ENCODE data around the gene PCK1.
"Not testable (repeated sequence)": the region's sequence is repeated elsewhere in the genome, so short reads cannot be mapped to it uniquely, and the experiment has no call there.

Gene PCK1

DNA sequence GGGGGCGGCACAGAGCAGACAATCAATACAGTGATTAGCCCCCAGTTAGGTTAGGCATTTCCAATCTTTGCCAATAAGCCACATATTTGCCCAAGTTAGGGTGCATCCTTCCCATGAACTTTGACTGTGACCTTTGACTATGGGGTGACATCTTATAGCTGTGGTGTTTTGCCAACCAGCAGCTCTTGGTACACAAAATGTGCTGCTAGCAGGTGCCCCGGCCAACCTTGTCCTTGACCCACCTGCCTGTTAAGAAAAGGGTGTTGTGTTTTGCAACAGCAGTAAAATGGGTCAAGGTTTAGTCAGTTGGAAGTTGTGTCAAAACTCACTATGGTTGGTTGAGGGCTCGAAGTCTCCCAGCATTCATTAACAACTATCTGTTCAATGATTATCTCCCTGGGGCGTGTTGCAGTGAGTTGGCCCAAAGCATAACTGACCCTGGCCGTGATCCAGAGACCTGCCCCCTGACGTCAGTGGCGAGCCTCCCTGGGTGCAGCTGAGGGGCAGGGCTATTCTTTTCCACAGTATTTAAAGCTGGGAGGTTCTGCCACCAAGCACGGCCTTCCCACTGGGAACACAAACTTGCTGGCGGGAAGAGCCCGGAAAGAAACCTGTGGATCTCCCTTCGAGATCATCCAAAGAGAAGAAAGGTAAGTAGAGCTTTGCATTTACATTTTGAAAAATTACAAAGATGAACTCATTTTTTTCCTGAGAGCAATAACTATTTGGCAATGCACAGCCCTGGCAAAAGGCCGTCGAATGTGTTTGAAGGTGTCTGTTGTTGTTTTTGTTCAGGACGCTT is at the start of gene PCK1:
TSS of gene PCK1 (plus strand) at position 557 of the 802 bp plus-strand sequence. CDS start 302 bp downstream, outside the sequence.
- H3K9me3 Mint-ChIP-seq, result no peaks in the 10 kb centered on the region
- H3K4me3 Mint-ChIP-seq, result no peak within 1 kb of the TSS
- ATAC-seq (ENCODE audit: low read depth), result no peak
- DNase-seq (ENCODE audit: low spot score in 2 of 2), result no peak
- no peak within 1 kb of the TSS for H3K27ac Mint-ChIP-seq
- H3K36me3 Mint-ChIP-seq, result no peaks in the 10 kb centered on the region
- peaks cover 21% of the 10 kb centered on the region for H3K27me3 Mint-ChIP-seq
- H3K4me1 Mint-ChIP-seq, result peaks cover 3% of the 10 kb centered on the region

DNA sequence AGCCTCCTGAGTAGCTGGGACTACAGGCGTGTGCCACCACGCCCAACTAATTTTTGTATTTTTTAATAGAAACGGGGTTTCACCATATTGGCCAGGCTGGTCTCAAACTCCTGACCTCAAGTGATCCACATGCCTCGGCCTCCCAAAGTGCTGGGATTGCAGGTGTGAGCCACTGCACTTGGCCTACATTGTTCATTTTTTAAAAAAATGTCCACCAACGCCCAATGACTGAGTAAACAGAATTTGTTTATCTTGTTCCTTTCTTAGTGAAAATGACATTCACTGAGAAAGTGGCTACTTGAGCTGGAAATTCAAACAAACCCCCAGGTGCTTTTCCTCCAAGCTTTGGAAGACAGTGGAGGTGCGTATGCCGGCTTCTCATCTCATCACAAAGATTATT is 49.2 kb upstream of the PCK1 start:
- H3K4me1 Mint-ChIP-seq; ATAC-seq (ENCODE audit: low read depth); H3K9me3 Mint-ChIP-seq; H3K27me3 Mint-ChIP-seq; H3K27ac Mint-ChIP-seq; DNase-seq (ENCODE audit: low spot score in 2 of 2); H3K36me3 Mint-ChIP-seq; H3K4me3 Mint-ChIP-seq: not testable (repeated sequence)

DNA sequence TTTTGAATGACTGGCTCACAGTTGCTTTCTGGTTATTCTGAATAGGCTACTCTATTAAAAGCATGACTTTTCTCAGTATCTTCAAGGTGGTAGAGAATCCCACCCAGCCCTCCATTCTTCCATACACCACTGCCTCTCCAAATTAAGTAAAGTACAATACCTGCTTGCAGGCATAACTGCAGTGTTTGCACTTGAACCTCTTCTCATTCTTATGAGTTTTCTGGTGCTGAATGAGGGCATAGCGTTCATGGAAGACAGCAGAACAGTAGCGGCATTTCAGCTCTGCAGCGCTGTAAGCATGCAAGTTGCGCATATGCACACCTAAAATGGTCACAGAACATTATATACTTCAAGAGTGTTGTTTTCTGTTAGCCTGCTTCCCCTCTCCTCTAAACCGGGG is 48.5 kb upstream of the PCK1 start:
- no peaks in the 10 kb centered on the region for H3K36me3 Mint-ChIP-seq
- DNase-seq (ENCODE audit: low spot score in 2 of 2), result no peak
- ATAC-seq (ENCODE audit: low read depth), result no peak
- no peaks in the 10 kb centered on the region for H3K4me1 Mint-ChIP-seq
- H3K9me3 Mint-ChIP-seq, result no peaks in the 10 kb centered on the region
- no peak overlapping the region for H3K4me3 Mint-ChIP-seq
- peaks cover 2% of the 10 kb centered on the region for H3K27me3 Mint-ChIP-seq
- H3K27ac Mint-ChIP-seq, result no peak overlapping the region

DNA sequence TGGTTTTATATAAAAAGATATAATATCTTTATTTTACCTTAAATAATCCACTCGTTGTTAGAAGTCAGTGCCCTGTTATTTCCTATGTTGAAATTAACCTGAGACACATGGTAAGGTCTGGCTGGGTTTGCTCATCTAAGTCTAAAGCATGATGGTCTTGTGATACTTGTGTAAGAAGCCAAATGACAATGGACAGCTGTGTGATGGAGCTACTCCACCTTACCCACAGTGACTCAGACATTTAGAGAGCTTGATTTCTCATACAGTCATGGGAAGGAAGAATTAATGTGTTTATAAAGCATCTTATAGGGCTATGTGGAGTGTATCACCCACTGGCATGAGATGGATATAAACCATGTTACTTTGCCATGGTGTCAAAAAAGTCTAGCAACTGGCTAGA is 47.7 kb upstream of the PCK1 start:
- no peak for DNase-seq (ENCODE audit: low spot score in 2 of 2)

DNA sequence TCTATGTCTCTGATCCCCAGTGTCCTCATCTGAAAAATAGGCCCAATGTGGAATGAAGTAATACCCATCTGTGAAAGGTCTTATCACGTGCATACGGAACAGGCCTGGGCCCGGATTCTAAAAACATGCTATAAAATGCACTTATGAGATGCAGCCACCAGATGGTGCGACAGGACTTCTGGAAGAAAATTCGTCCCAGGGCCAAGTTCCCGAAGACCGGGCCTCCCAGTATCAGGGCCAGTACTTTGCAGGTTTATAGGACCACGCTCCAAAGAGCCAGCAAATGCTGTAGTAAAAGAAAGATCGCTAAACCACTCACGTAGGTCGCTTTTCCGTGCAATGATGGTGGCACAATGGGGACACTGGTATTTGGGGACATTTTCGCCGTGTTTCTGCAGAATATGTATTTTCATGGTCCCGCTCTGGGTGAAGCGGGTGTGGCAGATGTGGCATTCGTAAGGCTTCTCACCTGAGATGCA is 46.6 kb upstream of the PCK1 start:
- no peak for DNase-seq (ENCODE audit: low spot score in 2 of 2)
- H3K27me3 Mint-ChIP-seq, result peaks cover 2% of the 10 kb centered on the region
- no peak overlapping the region for H3K4me3 Mint-ChIP-seq
- no peaks in the 10 kb centered on the region for H3K9me3 Mint-ChIP-seq
- H3K36me3 Mint-ChIP-seq, result no peaks in the 10 kb centered on the region
- H3K27ac Mint-ChIP-seq, result no peak overlapping the region
- no peaks in the 10 kb centered on the region for H3K4me1 Mint-ChIP-seq
- no peak for ATAC-seq (ENCODE audit: low read depth)

More for the DNA sequence above, 47.7 kb upstream of the PCK1 start:
- H3K4me1 Mint-ChIP-seq, result no peaks in the 10 kb centered on the region
- H3K27ac Mint-ChIP-seq, result no peak overlapping the region
- H3K27me3 Mint-ChIP-seq, result peaks cover 2% of the 10 kb centered on the region
- ATAC-seq (ENCODE audit: low read depth), result no peak
- H3K36me3 Mint-ChIP-seq, result no peaks in the 10 kb centered on the region
- no peaks in the 10 kb centered on the region for H3K9me3 Mint-ChIP-seq
- no peak overlapping the region for H3K4me3 Mint-ChIP-seq

DNA sequence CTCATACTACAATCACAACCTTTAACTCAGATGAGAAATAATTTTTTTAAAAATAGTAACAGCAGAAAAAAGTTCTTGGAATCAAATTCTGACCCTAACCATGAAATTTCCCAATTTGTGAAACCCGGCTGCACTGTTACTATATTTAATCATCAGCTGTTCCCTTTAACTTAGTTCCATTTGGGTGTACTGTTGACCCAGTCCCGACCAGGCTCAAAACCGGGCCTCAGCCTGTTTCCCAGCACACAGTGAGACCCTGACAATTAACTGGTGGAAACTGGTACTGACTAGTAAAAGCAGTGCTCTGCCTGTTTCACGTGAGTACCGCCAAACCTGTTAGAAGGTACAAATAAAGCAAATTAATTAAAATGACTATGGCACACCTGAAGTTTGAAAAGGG is 43.0 kb upstream of the PCK1 start:
- no peak overlapping the region for H3K4me3 Mint-ChIP-seq
- H3K9me3 Mint-ChIP-seq, result no peaks in the 10 kb centered on the region
- H3K4me1 Mint-ChIP-seq, result peaks cover 6% of the 10 kb centered on the region
- DNase-seq (ENCODE audit: low spot score in 2 of 2), result no peak
- H3K27ac Mint-ChIP-seq, result no peak overlapping the region
- ATAC-seq (ENCODE audit: low read depth), result no peak
- H3K36me3 Mint-ChIP-seq, result no peaks in the 10 kb centered on the region
- peaks cover 2% of the 10 kb centered on the region for H3K27me3 Mint-ChIP-seq

DNA sequence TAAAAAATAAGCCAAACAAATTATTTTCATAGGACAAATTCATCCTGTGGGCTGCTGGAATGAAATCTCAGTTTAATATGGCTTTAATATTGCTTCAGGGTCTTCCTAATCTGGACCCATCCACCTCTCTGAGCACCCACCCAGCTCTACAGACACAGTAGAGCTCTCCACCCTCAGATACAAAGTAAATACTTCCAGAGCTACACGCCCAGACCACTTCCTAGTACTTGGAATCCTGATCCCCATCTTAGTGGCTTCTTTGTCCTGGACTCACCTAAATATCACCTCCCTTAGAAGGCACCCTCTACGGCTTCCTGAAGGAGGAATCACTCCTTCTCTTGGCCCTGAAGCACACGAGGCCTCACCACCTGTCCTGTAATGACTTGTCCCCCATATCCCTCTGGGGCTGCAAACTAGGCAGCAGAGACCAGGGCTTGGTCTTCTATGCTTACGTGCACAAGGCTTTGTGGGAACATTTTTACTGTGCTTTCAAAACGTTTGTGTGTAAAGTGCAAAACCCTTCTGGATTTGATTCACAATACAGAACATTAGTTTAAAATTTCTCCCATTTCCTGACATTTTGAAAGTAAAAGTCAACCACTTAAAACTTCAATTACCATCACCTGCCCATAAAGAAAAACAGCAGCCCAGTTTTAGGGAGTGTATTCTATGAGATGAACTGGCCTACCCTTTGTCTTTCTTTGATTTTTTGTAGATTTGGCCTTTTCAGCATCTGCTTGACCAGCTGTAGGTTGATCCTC is 38.4 kb upstream of the PCK1 start:
- Mint-ChIP-seq H3K4me3 (no peak overlapping the region), H3K27me3 (peaks cover 5% of the 10 kb centered on the region), H3K9me3 (no peaks in the 10 kb centered on the region), H3K27ac (no peak overlapping the region), H3K36me3 (no peaks in the 10 kb centered on the region), H3K4me1 (peaks cover 9% of the 10 kb centered on the region)
- ATAC-seq (ENCODE audit: low read depth) (no peak), DNase-seq (ENCODE audit: low spot score in 2 of 2) (no peak)

DNA sequence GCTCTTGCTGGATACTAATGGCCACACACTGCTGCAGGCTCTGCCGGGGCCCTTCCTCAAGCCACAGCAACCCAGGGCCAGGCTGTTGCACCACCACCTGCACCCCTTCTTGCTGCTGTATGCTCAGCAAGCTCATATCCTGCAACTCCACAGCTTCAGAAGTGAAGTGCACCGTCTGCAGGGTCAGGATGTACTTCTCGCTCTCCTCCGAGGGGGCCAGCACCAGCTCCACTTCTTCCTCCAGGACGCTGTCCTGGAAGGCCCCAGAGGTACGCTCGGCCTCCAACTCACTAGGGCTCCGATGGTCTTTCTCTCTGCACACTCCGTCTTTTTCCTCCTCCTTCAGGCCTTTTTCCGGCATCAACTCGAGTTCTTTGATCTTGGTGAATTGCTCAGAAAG is 37.1 kb upstream of the PCK1 start:
- Mint-ChIP-seq H3K27ac (no peak overlapping the region), H3K36me3 (no peaks in the 10 kb centered on the region), H3K9me3 (no peaks in the 10 kb centered on the region), H3K4me3 (no peak overlapping the region), H3K4me1 (peaks cover 9% of the 10 kb centered on the region), H3K27me3 (peaks cover 5% of the 10 kb centered on the region)
- DNase-seq (ENCODE audit: low spot score in 2 of 2), result no peak
- no peak for ATAC-seq (ENCODE audit: low read depth)

DNA sequence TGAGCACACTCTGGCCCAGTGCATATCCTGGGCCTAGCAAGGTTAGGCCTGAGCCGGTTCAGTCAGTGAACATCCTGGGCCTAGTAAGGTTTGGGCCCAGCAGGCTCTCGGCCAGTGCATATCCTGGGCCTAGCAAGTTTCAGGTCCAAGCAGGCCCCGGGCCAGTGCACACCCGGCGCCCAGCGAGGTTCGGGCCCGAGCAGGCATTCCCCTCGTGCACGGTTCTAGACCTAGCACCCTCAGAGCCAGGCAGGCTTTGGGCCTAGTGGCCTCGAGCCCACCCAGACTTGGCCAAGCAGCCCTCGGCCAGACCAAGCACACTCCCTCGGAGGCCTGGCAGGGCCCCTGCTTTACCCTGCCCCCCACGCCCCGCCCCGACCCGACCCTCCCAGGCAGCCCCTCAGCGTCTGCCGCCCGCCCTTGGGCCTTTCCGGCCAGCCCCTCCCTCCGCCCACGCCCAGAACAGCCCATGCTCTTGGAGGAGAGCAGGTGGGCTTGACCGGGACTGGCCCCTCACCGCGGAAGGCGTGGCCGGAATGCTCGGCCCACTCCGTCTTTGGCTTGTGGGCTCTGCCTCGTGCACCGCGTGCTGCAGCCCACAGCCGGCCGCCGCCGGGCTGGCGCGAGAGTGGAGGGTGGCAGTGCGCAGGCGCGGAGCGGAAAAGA is 36.3 kb upstream of the PCK1 start, which contains the start of gene CTCFL:
TSS of gene CTCFL (minus strand) at position 630 of the 666 bp plus-strand sequence. CDS start 935 bp downstream, outside the sequence.
- H3K27me3 Mint-ChIP-seq, result peaks cover 5% of the 10 kb centered on the region
- ATAC-seq (ENCODE audit: low read depth) (no peak), DNase-seq (ENCODE audit: low spot score in 2 of 2) (no peak)
- no peaks in the 10 kb centered on the region for H3K36me3 Mint-ChIP-seq
- no peaks in the 10 kb centered on the region for H3K9me3 Mint-ChIP-seq
- peaks cover 9% of the 10 kb centered on the region for H3K4me1 Mint-ChIP-seq
- no peak within 1 kb of the TSS for H3K27ac Mint-ChIP-seq
- no peak within 1 kb of the TSS for H3K4me3 Mint-ChIP-seq

DNA sequence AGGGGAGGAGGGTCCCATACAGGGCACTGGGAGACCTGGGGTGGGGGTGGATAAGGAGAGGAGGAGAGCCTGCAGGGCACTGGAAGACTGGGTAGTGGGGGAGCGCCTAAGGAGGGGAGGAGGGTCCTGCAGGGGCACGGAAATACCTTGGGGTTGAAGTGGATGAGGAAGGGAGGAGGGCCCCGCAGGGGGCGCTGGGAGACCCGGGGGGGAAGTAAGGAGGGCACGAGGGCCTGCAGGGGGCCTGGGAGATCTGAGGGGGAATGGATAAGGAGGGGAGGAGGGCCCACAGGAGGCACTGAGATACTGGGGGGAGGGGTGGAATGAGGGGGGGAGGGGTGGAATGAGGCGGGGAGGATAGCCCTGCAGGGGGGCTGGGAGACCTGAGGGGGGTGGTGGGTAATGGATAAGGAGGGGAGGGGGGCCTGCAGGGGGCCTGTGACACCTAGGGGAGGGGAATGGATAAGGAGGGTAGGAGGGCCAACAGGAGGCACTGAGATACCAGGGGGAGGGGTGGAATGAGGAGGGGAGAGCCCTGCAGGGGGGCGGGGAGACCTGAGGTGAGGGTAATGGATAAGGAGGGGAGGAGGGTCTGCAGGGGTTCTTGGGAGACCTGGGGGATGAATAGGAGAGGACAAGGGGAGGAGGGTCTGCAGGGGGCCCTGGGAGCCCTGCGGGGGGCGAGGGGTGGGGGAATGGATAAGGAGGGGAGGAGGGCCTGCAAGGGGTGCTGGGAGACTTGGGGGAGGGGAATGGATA is 35.4 kb upstream of the PCK1 start:
- H3K27me3 Mint-ChIP-seq, result peaks cover 5% of the 10 kb centered on the region
- H3K4me3 Mint-ChIP-seq, result no peak overlapping the region
- no peak overlapping the region for H3K27ac Mint-ChIP-seq
- H3K4me1 Mint-ChIP-seq, result peaks cover 9% of the 10 kb centered on the region
- H3K36me3 Mint-ChIP-seq, result no peaks in the 10 kb centered on the region
- ATAC-seq (ENCODE audit: low read depth) (no peak), DNase-seq (ENCODE audit: low spot score in 2 of 2) (no peak)
- H3K9me3 Mint-ChIP-seq, result no peaks in the 10 kb centered on the region

DNA sequence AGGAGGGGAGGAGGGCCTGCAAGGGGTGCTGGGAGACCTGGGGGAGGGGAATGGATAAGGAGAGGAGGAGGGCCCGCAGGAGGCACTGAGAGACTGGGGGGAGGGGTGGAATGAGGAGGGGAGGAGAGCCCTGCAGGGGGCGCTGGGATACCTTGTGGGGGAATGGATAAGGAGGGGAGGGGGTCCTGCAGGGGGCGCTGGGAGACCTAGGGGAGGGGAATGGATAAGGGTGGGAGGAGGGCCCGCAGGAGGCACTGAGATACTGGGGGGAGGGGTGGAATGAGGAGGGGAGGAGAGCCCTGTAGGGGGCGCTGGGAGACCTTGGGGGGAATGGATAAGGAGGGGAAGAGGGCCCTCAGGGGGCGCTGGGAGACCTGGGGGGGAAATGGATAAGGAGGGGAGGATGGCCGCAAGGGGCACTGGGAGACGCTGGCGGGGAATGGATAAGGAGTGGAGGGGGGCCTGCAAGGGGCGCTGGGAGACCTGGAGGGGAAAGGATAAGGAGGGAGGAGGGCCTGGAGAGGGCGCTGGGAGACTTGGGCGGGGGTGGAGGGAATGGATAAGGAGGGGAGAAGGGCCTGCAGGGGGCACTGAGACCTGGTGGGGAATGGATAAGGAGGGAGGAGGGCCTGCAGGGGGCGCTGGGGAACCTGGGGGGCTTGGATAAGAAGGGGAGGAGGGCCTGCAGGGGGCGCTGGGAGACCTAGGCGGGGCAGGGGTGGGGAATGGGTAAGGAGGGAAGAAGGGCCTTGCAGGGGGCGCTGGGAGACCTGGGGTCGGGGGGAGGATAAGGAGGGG is 34.6 kb upstream of the PCK1 start:
- Mint-ChIP-seq H3K9me3 (no peaks in the 10 kb centered on the region), H3K4me1 (peaks cover 3% of the 10 kb centered on the region), H3K27me3 (peaks cover 5% of the 10 kb centered on the region), H3K36me3 (no peaks in the 10 kb centered on the region), H3K4me3 (no peak overlapping the region), H3K27ac (no peak overlapping the region)
- no peak for ATAC-seq (ENCODE audit: low read depth)
- no peak for DNase-seq (ENCODE audit: low spot score in 2 of 2)

DNA sequence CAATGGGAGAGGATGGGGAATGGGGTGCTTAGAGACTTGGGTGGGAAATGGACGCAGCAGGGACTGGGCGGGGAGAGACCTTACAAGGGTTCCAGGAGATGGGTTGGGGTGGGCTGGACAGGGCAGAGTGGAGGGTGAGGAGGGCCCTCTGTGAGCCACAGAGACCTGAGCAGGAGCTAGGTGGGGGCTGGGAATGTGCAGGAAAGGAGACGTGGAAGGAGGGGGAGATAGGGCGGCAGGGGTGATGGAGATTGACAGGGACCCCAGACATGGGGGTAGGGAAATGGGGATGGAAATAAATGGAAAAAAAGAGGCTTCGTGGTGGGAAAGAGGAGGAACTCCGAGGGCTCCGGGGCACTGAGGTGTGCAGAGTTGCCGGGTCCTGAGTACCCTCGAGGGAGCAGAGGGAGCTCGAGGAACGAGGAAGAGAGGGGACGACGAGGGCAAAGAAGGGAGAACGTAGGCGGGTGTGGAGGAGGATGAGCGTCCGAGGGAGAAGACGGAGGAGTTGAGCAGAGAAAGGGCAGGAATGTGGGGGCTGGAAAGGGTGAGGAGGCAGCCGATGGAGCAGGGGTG is 33.9 kb upstream of the PCK1 start:
- Mint-ChIP-seq H3K9me3 (no peaks in the 10 kb centered on the region), H3K4me3 (no peak overlapping the region), H3K4me1 (peaks cover 3% of the 10 kb centered on the region), H3K36me3 (no peaks in the 10 kb centered on the region), H3K27ac (no peak overlapping the region), H3K27me3 (peaks cover 5% of the 10 kb centered on the region)
- ATAC-seq (ENCODE audit: low read depth), result no peak
- no peak for DNase-seq (ENCODE audit: low spot score in 2 of 2)

DNA sequence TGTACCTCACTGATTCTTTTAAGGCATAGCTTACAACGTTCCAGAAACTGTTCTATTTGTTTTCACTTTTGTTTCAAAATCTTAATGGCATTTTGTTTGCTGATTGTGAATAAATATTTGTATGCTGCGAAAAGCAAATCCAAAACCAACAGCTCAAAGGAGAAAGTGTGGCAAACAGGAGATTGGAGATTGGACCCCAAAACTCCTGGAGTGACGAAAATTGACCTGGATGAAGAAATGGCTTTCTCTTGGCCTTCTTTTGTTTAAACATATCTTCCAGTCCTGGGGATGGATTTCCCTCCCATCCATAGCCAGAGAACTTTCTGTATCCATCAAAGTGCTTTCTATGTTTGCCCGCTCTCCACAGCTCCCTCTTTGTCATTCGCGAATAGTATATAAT is 33.2 kb upstream of the PCK1 start:
- H3K36me3 Mint-ChIP-seq, result no peaks in the 10 kb centered on the region

More for the DNA sequence above, 33.2 kb upstream of the PCK1 start:
- H3K27me3 Mint-ChIP-seq, result peaks cover 6% of the 10 kb centered on the region
- no peak overlapping the region for H3K4me3 Mint-ChIP-seq
- no peak overlapping the region for H3K27ac Mint-ChIP-seq
- H3K9me3 Mint-ChIP-seq, result no peaks in the 10 kb centered on the region
- no peak for ATAC-seq (ENCODE audit: low read depth)
- DNase-seq (ENCODE audit: low spot score in 2 of 2), result no peak
- peaks cover 3% of the 10 kb centered on the region for H3K4me1 Mint-ChIP-seq
